Lower lobe of right lung (tissue), 2 donors: ENCODE results near the gene GUCY2F. TPM values are rescaled to one million over a fixed set of nuclear protein-coding genes. Genes with fewer than 3 reads are reported as not detected.

Source experiments
- ATAC-seq, 2 donors: fragments of 200-7000 bp; cut with Tn5 transposase; one replicate each; pipeline ENCODE4 v1.9.1; 2020 to 2022; ENCODE audit warnings: mild to moderate bottlenecking in 2 of 2, moderate library complexity in 2 of 2
- DNase-seq: peaks from one replicate; pipeline ENCODE4 v3.0.0-alpha.2; 2020
- H3K27ac ChIP-seq: fragments of 200-600 bp; one replicate; pipeline ENCODE4 v1.8.0; 2022
- H3K27me3 ChIP-seq: fragments of 200-600 bp; one replicate; pipeline ENCODE4 v1.8.0; 2022; ENCODE audit warnings: low read depth
- H3K36me3 ChIP-seq: fragments of 200-600 bp; one replicate; pipeline ENCODE4 v1.8.0; 2022; ENCODE audit warnings: mild to moderate bottlenecking
- H3K4me1 ChIP-seq: fragments of 200-600 bp; one replicate; pipeline ENCODE4 v1.8.0; 2022
- H3K4me3 ChIP-seq: fragments of 200-600 bp; one replicate; pipeline ENCODE4 v1.8.0; 2022; ENCODE audit warnings: mild to moderate bottlenecking
- H3K9me3 ChIP-seq: fragments of 200-600 bp; one replicate; pipeline ENCODE4 v1.8.0; 2022
- CTCF ChIP-seq: fragments of 200-600 bp; IDR thresholded peaks from one replicate; pipeline ENCODE4 v1.8.0; 2022; ENCODE audit warnings: antibody characterized with exemption, mild to moderate bottlenecking
- intact Hi-C: fragments of 100-400 bp; cut with DNase I; formaldehyde crosslinking; loops from one replicate; pipeline ENCODE4 v1.11.0; 2022
- total RNA-seq: library from RNA; stranded (reverse); fragmentation: NEBNext Ultra II Directional; extraction: Animal tissue kit (Norgen Biotek cat#: 25700); gene quantifications from one replicate; pipeline ENCODE4 v1.2.1, GENCODE V29; 2021
- donor health status: DM: no; HTN: yes; CAD: no; lungs with severe emphysema.

The GUCY2F gene
- total RNA-seq, 1 donor from 2014 or later: 0.18 TPM

- no peak for ATAC-seq
- no peak for DNase-seq
- H3K4me3 ChIP-seq: no peak overlapping the region
- intact Hi-C loops: no loop called here
- no peaks in the 10 kb centered on the region for H3K36me3 ChIP-seq
- no peak overlapping the region for H3K27ac ChIP-seq
- H3K4me1 ChIP-seq: no peaks in the 10 kb centered on the region
- H3K9me3 ChIP-seq: no peaks in the 10 kb centered on the region
- H3K27me3 ChIP-seq: no peaks in the 10 kb centered on the region
- TF ChIP-seq CTCF: no peak
Observed at GRCh38 chrX:109393859-109394258, 88.0 kb downstream of the GUCY2F start.

- H3K27me3 ChIP-seq: no peaks in the 10 kb centered on the region
- no peak overlapping the region for H3K27ac ChIP-seq
- no peak for ATAC-seq
- H3K4me3 ChIP-seq: no peak overlapping the region
- DNase-seq: no peak
- intact Hi-C loops: no loop called here
- no peak for TF ChIP-seq CTCF
- no peaks in the 10 kb centered on the region for H3K36me3 ChIP-seq
- no peaks in the 10 kb centered on the region for H3K4me1 ChIP-seq
- no peaks in the 10 kb centered on the region for H3K9me3 ChIP-seq
Observed at GRCh38 chrX:109392895-109393294, 89.0 kb downstream of the GUCY2F start.

GRCh38 chrX:109390556-109390955 lies 91.3 kb downstream of the GUCY2F start:
- Histone ChIP-seq H3K4me1 (no peaks in the 10 kb centered on the region), H3K4me3 (no peak overlapping the region), H3K27ac (no peak overlapping the region), H3K9me3 (no peaks in the 10 kb centered on the region), H3K36me3 (no peaks in the 10 kb centered on the region), H3K27me3 (no peaks in the 10 kb centered on the region)
- TF ChIP-seq CTCF: no peak
- intact Hi-C loops: no loop called here
- DNase-seq: no peak
- no peak for ATAC-seq

GRCh38 chrX:109389917-109390316 lies 92.0 kb downstream of the GUCY2F start:
- Histone ChIP-seq H3K4me1 (no peaks in the 10 kb centered on the region), H3K27me3 (no peaks in the 10 kb centered on the region), H3K36me3 (no peaks in the 10 kb centered on the region), H3K4me3 (no peak overlapping the region), H3K9me3 (no peaks in the 10 kb centered on the region), H3K27ac (no peak overlapping the region)
- DNase-seq: no peak
- no peak for TF ChIP-seq CTCF
- no peak for ATAC-seq
- intact Hi-C loops: no loop called here

DNA sequence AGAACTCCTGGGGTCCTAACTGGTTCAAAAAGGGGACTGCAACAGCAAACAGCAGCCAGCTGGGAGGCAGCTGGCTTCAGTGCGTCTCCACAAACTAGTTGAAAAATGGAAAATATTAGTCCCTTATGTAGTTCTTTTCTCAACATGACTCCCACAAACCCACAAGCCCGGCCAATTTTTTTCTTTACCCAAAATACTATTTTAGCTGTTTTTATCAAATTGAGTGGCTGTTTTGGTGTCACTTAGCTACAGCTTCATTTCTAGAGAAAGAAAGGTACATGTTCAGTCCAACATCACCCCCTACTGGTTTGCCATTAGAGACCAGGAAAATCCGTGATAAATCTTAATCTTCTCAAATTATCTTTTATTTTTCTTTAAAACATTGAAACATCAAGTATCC lies 97.2 kb downstream of the GUCY2F start:
- Histone ChIP-seq H3K4me3 (no peak overlapping the region), H3K27me3 (no peaks in the 10 kb centered on the region), H3K9me3 (no peaks in the 10 kb centered on the region), H3K27ac (no peak overlapping the region), H3K36me3 (no peaks in the 10 kb centered on the region), H3K4me1 (no peaks in the 10 kb centered on the region)
- peak; percentile 36 for TF ChIP-seq CTCF
- intact Hi-C loops: no loop called here
- ATAC-seq: no peak
- no peak for DNase-seq

DNA sequence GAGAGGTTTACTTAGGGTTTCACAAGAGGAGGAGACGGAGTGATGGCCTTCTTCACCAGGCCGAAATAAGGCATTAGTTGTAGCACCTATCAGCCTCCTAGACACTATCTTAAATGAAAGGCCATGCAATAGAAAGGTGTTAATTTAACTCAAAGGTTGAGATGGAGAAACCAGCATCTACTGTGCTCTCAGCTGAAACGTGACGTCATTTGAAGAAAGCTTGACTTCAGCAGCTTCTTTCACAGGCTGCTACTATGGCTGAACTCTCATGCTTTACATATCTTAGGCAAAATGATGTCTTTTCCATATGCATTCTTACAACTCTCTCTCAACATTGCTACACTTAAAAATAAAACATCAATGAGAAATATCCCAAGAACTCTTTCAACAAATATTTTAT lies 99.6 kb downstream of the GUCY2F start:
- no peaks in the 10 kb centered on the region for H3K36me3 ChIP-seq
- H3K4me3 ChIP-seq: no peak overlapping the region
- intact Hi-C loops: no loop called here
- no peak for DNase-seq
- no peaks in the 10 kb centered on the region for H3K27me3 ChIP-seq
- ATAC-seq: no peak
- no peak for TF ChIP-seq CTCF
- H3K27ac ChIP-seq: no peak overlapping the region
- no peaks in the 10 kb centered on the region for H3K4me1 ChIP-seq
- H3K9me3 ChIP-seq: no peaks in the 10 kb centered on the region
